Urothelium cell line (cell line): ENCODE data around the gene COL20A1.
"Not testable (repeated sequence)": the region's sequence is repeated elsewhere in the genome, so short reads cannot be mapped to it uniquely, and the experiment has no call there.

Experiments used
- DNase-seq: peaks from one replicate; pipeline ENCODE4 v3.0.0; 2011; ENCODE audit warnings: low spot score, mixed read lengths
- FAIRE-seq: peaks from 2 replicates; lab custom pipeline; 2011; peaks lifted over from hg19 to GRCh38; lab: Jason Lieb, UNC

Gene COL20A1

GRCh38 chr20:63369724-63370617, 77.0 kb downstream of the COL20A1 start:
- FAIRE-seq (no peak), DNase-seq (no peak)

GRCh38 chr20:63370618-63371187, 77.7 kb downstream of the COL20A1 start:
- FAIRE-seq, result no peak
- no peak for DNase-seq

GRCh38 chr20:63371291-63371865, 78.4 kb downstream of the COL20A1 start:
- DNase-seq, result no peak
- FAIRE-seq, result no peak

- FAIRE-seq (no peak), DNase-seq (no peak)
These were observed 80.2 kb downstream of the COL20A1 start for GRCh38 chr20:63372971-63373885.

- FAIRE-seq (no peak), DNase-seq (no peak)
These were observed 81.0 kb downstream of the COL20A1 start for GRCh38 chr20:63373996-63374395.

- FAIRE-seq (no peak), DNase-seq (no peak)
These were observed 81.5 kb downstream of the COL20A1 start for GRCh38 chr20:63374504-63374903.

GRCh38 chr20:63375438-63375837, 82.5 kb downstream of the COL20A1 start:
- FAIRE-seq, result no peak

GRCh38 chr20:63376283-63377250, 83.6 kb downstream of the COL20A1 start:
- FAIRE-seq (no peak), DNase-seq (no peak)

More at GRCh38 chr20:63375438-63375837, 82.5 kb downstream of the COL20A1 start:
- no peak for DNase-seq

- DNase-seq, result no peak
- no peak for FAIRE-seq
These were observed 84.4 kb downstream of the COL20A1 start for GRCh38 chr20:63377256-63377941.

- DNase-seq (no peak), FAIRE-seq (no peak)
These were observed 85.0 kb downstream of the COL20A1 start for GRCh38 chr20:63377951-63378381.

GRCh38 chr20:63378626-63379025, 85.6 kb downstream of the COL20A1 start:
- DNase-seq, result no peak
- no peak for FAIRE-seq

- no peak for DNase-seq
- no peak for FAIRE-seq
These were observed 86.3 kb downstream of the COL20A1 start for GRCh38 chr20:63379296-63379695.

- FAIRE-seq, result peak; percentile 97
- not testable (repeated sequence) for DNase-seq
These were observed 86.9 kb downstream of the COL20A1 start for GRCh38 chr20:63379872-63380271.

GRCh38 chr20:63380346-63380870, 87.4 kb downstream of the COL20A1 start:
- no peak for DNase-seq
- FAIRE-seq, result no peak

GRCh38 chr20:63381781-63382431, 88.9 kb downstream of the COL20A1 start:
- FAIRE-seq (no peak), DNase-seq (no peak)

- DNase-seq (no peak), FAIRE-seq (no peak)
These were observed 89.7 kb downstream of the COL20A1 start for GRCh38 chr20:63382551-63383300.

- DNase-seq (no peak), FAIRE-seq (no peak)
These were observed 90.6 kb downstream of the COL20A1 start for GRCh38 chr20:63383556-63383955.

GRCh38 chr20:63384336-63384735, 91.3 kb downstream of the COL20A1 start:
- no peak for DNase-seq
- no peak for FAIRE-seq
